K562 (cell line): ENCODE data around the gene BCKDK. TPM values are rescaled to one million over a fixed set of nuclear protein-coding genes. Genes with fewer than 3 reads are reported as not detected.
A peak's percentile ranks its signal among the peaks of the same experiment; 100 is the strongest.

Source experiments
- ATAC-seq: fragments of 200-7000 bp; cut with Tn5 transposase; 3 replicates; pipeline ENCODE4 v1.9.1; 2020; ENCODE audit warnings: moderate library complexity
- BruUV-seq: library from RNA; stranded (reverse); fragments of 400-500 nt; replicated peaks from 2 replicates; lab custom pipeline; 2021; lab: Mats Ljungman, UMichigan
- CTCF ChIA-PET: fragments of 300-600 bp; formaldehyde crosslinking; extraction: SDS; loops from one replicate; lab custom pipeline; 2021; ENCODE audit warnings: low intra/inter-chr PET ratio; lab: Yijun Ruan, JAX
- POLR2A ChIA-PET: fragments of 300-600, 350-650 bp; sonication (Branson Sonifier 250); formaldehyde crosslinking; extraction: SDS; loops from one replicate; lab custom pipeline; 2021; ENCODE audit warnings: antibody characterized with exemption, inconsistent platforms; lab: Yijun Ruan, JAX
- DNase-seq, 4 experiments: peaks; one replicate each; pipeline versions ENCODE4 v3.0.0 to v3.0.0-alpha.2; 2011 to 2018; ENCODE audit warnings: low spot score in 3 of 4, mixed read lengths in 3 of 4; ENCODE audit errors: extremely low read depth in 1 of 4
- FAIRE-seq: peaks from 2 replicates; lab custom pipeline; 2011; peaks lifted over from hg19 to GRCh38; lab: Jason Lieb, UNC
- H2AFZ ChIP-seq: 2 replicates; pipeline ENCODE4 v1.6.0; 2011; ENCODE audit warnings: low read depth, low read length, control low read depth, inconsistent platforms
- H3K27ac ChIP-seq: fragments of 200-600 bp; 3 replicates; pipeline ENCODE4 v1.8.0; 2011; ENCODE audit warnings: low read depth, mild to moderate bottlenecking, control low read depth, inconsistent platforms, low read length, moderate library complexity, mixed read lengths; ENCODE audit errors: extremely low read depth
- H3K27me3 ChIP-seq, 2 experiments: fragments of 300-600 bp in 1 of 2; 2 replicates in 1 of 2; 3 replicates in 1 of 2; pipeline versions ENCODE4 v1.6.0 to v1.8.0; 2011; ENCODE audit warnings: inconsistent platforms in 2 of 2, low read length in 2 of 2, mild to moderate bottlenecking in 1 of 2, mixed read lengths in 1 of 2, moderate library complexity in 1 of 2; ENCODE audit not compliant: control insufficient read depth in 2 of 2, insufficient read depth in 2 of 2
- H3K36me3 ChIP-seq: fragments of 300-600 bp; 3 replicates; pipeline ENCODE4 v1.8.0; 2011; ENCODE audit warnings: mild to moderate bottlenecking, low read length, inconsistent platforms; ENCODE audit not compliant: control insufficient read depth, insufficient read depth
- H3K4me1 ChIP-seq, 2 experiments: fragments of 200-600 bp in 1 of 2; replicated peaks in 1 of 2; 2 replicates in 1 of 2; 3 replicates in 1 of 2; pipeline versions ENCODE4 v1.5.1 to v1.8.0; 2011; ENCODE audit warnings: inconsistent platforms in 2 of 2, low read length in 2 of 2, mild to moderate bottlenecking in 1 of 2, mixed read lengths in 1 of 2, moderate library complexity in 1 of 2; ENCODE audit not compliant: control insufficient read depth in 2 of 2, insufficient read depth in 2 of 2
- H3K4me2 ChIP-seq: 2 replicates; pipeline ENCODE4 v1.6.1; 2011; ENCODE audit warnings: low read length, control low read depth, inconsistent platforms, mixed read lengths; ENCODE audit not compliant: insufficient read depth
- H3K4me3 ChIP-seq: fragments of 200-600 bp; sonication (generic), shearing (Covaris generic); 2 replicates; pipeline ENCODE4 v1.5.1; 2016; ENCODE audit warnings: control low read depth, inconsistent platforms
- H3K79me2 ChIP-seq: fragments of 200-600 bp; 3 replicates; pipeline ENCODE4 v1.8.0; 2011; ENCODE audit warnings: low read length, inconsistent platforms; ENCODE audit not compliant: control insufficient read depth, insufficient read depth
- H3K9ac ChIP-seq, 2 experiments: 2 replicates each; pipeline versions ENCODE4 v1.6.0 to v1.6.1; 2011; ENCODE audit warnings: low read depth in 2 of 2, low read length in 2 of 2, control low read depth in 1 of 2, inconsistent platforms in 1 of 2, mild to moderate bottlenecking in 1 of 2, mixed read lengths in 1 of 2; ENCODE audit not compliant: insufficient read depth in 1 of 2
- H3K9me1 ChIP-seq: one replicate; pipeline ENCODE4 v1.6.0; 2011; ENCODE audit warnings: inconsistent platforms, mild to moderate bottlenecking, low read length, moderate library complexity; ENCODE audit not compliant: control insufficient read depth, insufficient read depth
- H3K9me3 ChIP-seq: replicated peaks from 2 replicates; pipeline ENCODE4 v1.5.1; 2011; ENCODE audit warnings: low read depth, low read length, inconsistent platforms; ENCODE audit not compliant: control insufficient read depth, insufficient read depth
- H4K20me1 ChIP-seq: replicated peaks from 2 replicates; pipeline ENCODE4 v1.6.1; 2011; ENCODE audit warnings: low read length, inconsistent platforms, mixed read lengths; ENCODE audit not compliant: control insufficient read depth, insufficient read depth
- KAT7 ChIP-seq: sonication (generic); formaldehyde crosslinking; IDR thresholded peaks from 2 replicates; pipeline ENCODE4 v1.8.0; 2022; ENCODE audit warnings: missing genetic modification reagents, mild to moderate bottlenecking, borderline replicate concordance
- MYNN ChIP-seq, 2 experiments: sonication (generic); formaldehyde crosslinking in 1 of 2; IDR thresholded peaks; 2 replicates each; pipeline versions ENCODE4 v1.5.0 to v1.6.1; 2016 to 2020; ENCODE audit warnings: antibody characterized with exemption in 1 of 2, missing genetic modification reagents in 1 of 2
- NELFE ChIP-seq: IDR thresholded peaks from 2 replicates; pipeline ENCODE4 v1.6.1; 2011; ENCODE audit warnings: mild to moderate bottlenecking; ENCODE audit not compliant: insufficient read depth, insufficient read length
- SMARCE1 ChIP-seq: fragments of 450-650 bp; IDR thresholded peaks from 2 replicates; pipeline ENCODE4 v1.7.1; 2016; ENCODE audit warnings: mild to moderate bottlenecking
- ZFP36 ChIP-seq: fragments of 150-350 bp; IDR thresholded peaks from 2 replicates; pipeline ENCODE4 v1.6.1; 2018; ENCODE audit warnings: low read length, low read depth; ENCODE audit not compliant: partially characterized antibody
- WGBS: fragments of 100-300 bp; shearing (Covaris generic); methylation state at CpG from one replicate; pipeline ENCODE4 v1.1.6; 2016; ENCODE audit warnings: low coverage, mixed read lengths; ENCODE audit not compliant: insufficient coverage; ENCODE audit errors: missing lambda C conversion rate; 5-methylcytosine and 5-hydroxymethylcytosine counted together
- in situ Hi-C: fragments of 300-500 bp; cut with MboI; formaldehyde crosslinking; loops from 4 replicates; pipeline ENCODE4 v1.15.0; 2018; ENCODE audit warnings: inconsistent platforms, mixed read lengths
- intact Hi-C: fragments of 100-400 bp; cut with micrococcal nuclease; formaldehyde crosslinking; loops from 2 replicates; pipeline ENCODE4 v1.14.2; 2022
- polyA plus RNA-seq, 8 experiments: library from polyadenylated mRNA; depleted of rRNA in 4 of 8; stranded (reverse) in 5 of 8; unstranded in 3 of 8; fragments of >200 nt; fragmentation: Nextera tagmentation in 2 of 8; fragmentation: Illumina TruSeq in 1 of 8; extraction: Ambion mirVana in 2 of 8; extraction: Trizol in 1 of 8; gene quantifications; 2 replicates each; pipeline versions ENCODE4 v1.2.1 to v1.2.3, GENCODE V29; 2011 to 2014; ENCODE audit warnings: inconsistent platforms in 1 of 8, missing spikeins in 1 of 8
- total RNA-seq, 7 experiments: library from RNA; depleted of rRNA in 6 of 7; stranded (reverse); fragments of >200 nt in 6 of 7; fragmentation: Illumina TruSeq in 2 of 7; extraction: Trizol in 2 of 7; gene quantifications; 2 replicates each; pipeline versions ENCODE4 v1.2.1 to v1.2.3, GENCODE V29; 2011 to 2021; ENCODE audit warnings: low replicate concordance in 1 of 7

The BCKDK gene
- total and polyA plus RNA-seq, 9 of the 15 experiments (the other 6 are each of a cell fraction or from before 2014, with no cell fraction given) = 0.58 to 34.8 (median 13.1) TPM

DNA sequence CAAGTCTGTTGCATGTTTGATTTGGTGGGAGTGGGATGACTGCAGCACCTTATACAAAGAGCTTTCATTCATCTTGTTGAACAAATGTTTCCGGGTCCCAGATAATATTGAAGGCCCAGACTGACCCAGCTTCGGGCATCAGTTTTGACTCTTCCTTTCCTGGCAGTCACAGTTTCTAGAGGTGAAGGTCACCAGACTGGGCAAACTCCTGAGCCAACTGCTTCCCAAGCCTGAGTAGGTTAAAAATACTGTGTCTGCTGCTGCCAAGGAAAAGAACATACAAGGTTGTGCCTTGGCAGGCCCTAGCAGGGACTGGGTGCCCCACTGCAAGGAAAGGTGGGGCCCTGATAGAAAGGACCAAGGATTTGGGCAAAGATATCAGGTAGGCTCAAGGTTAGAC is 4.5 kb downstream of the BCKDK start:
- H3K27me3 ChIP-seq = no peaks in the 10 kb centered on the region
- H3K9ac ChIP-seq = peak overlapping the region in 1 of 2 experiments; percentile 3; a peak in 1 of 4 replicates
- ChIA-PET CTCF (no interaction called here), POLR2A (interaction anchor here (0.8 to 1.1 kb wide), 4 partner anchors 9 to 114 kb away, joined by 3 to 5 read pairs (median 4); no protein-coding TSS in a partner anchor)
- TF ChIP-seq KAT7 = no peak
- TF ChIP-seq NELFE = no peak
- no peak for TF ChIP-seq MYNN (IDR thresholded peaks at IDR 0.05)
- no peak for TF ChIP-seq MYNN (CRISPR knock-in tag; IDR thresholded peaks at IDR 0.05)
- no peak for TF ChIP-seq ZFP36
- no peak for TF ChIP-seq SMARCE1
- BruUV-seq = no TSS peak
- intact Hi-C loops = no loop called here
- WGBS = 91% methylated on average over 2 of the region's 2 CpGs
- no peaks in the 10 kb centered on the region for H3K9me3 ChIP-seq
- no peak overlapping the region for H3K4me3 ChIP-seq
- H3K9me1 ChIP-seq = no peaks in the 10 kb centered on the region
- H3K79me2 ChIP-seq = peaks cover 27% of the 10 kb centered on the region
- in situ Hi-C loops = no loop called here
- FAIRE-seq (no peak), DNase-seq (no peak), ATAC-seq (no peak)
- H4K20me1 ChIP-seq = no peaks in the 10 kb centered on the region; the same call in 1 of the 2 replicates
- H3K4me1 ChIP-seq = peaks cover 3 to 44% of the 10 kb centered on the region in 2 experiments; a peak in 4 of 5 replicates
- H3K36me3 ChIP-seq = peaks cover 51% of the 10 kb centered on the region; the same call in 2 of the 3 replicates
- H2AFZ ChIP-seq = no peak overlapping the region
- no peak overlapping the region for H3K27ac ChIP-seq
- no peak overlapping the region for H3K4me2 ChIP-seq
